HPDE6-E6E7 (cell line): ENCODE data around the gene RSPH1.

ENCODE experiments used
- DNase-seq: peaks from one replicate; pipeline ENCODE4 v3.0.0; 2011; ENCODE audit warnings: missing footprints; ENCODE audit errors: extremely low spot score

The RSPH1 gene

GRCh38 chr21:42429856-42430255 is 66.2 kb downstream of the RSPH1 start:
- DNase-seq, result no peak

- no peak for DNase-seq
These were observed 67.0 kb downstream of the RSPH1 start for GRCh38 chr21:42429021-42429420.

GRCh38 chr21:42427809-42428419 is 68.1 kb downstream of the RSPH1 start:
- no peak for DNase-seq

- no peak for DNase-seq
These were observed 69.0 kb downstream of the RSPH1 start for GRCh38 chr21:42426876-42427480.

- no peak for DNase-seq
These were observed 69.6 kb downstream of the RSPH1 start for GRCh38 chr21:42426424-42426823.

- no peak for DNase-seq
These were observed 70.4 kb downstream of the RSPH1 start for GRCh38 chr21:42425591-42425990.

- no peak for DNase-seq
These were observed 71.0 kb downstream of the RSPH1 start for GRCh38 chr21:42424914-42425541.

- DNase-seq, result no peak
These were observed 72.3 kb downstream of the RSPH1 start for GRCh38 chr21:42423685-42424084.

GRCh38 chr21:42423197-42423675 is 72.8 kb downstream of the RSPH1 start:
- no peak for DNase-seq
